Activated CD4-positive, alpha-beta T cell treated with anti-CD3 and anti-CD28 coated beads, Interleukin-2, amount 50 U/mL, for 24 hours (primary cell): ENCODE measurements around the gene DLG5.
A peak's percentile ranks its signal among the peaks of the same experiment; 100 is the strongest.

ENCODE experiments used
- DNase-seq, 2 donors: peaks; one replicate each; pipeline ENCODE4 v3.0.0-alpha.2; 2020; ENCODE audit warnings: low read depth in 1 of 2, low spot score in 1 of 2

Gene DLG5

DNA sequence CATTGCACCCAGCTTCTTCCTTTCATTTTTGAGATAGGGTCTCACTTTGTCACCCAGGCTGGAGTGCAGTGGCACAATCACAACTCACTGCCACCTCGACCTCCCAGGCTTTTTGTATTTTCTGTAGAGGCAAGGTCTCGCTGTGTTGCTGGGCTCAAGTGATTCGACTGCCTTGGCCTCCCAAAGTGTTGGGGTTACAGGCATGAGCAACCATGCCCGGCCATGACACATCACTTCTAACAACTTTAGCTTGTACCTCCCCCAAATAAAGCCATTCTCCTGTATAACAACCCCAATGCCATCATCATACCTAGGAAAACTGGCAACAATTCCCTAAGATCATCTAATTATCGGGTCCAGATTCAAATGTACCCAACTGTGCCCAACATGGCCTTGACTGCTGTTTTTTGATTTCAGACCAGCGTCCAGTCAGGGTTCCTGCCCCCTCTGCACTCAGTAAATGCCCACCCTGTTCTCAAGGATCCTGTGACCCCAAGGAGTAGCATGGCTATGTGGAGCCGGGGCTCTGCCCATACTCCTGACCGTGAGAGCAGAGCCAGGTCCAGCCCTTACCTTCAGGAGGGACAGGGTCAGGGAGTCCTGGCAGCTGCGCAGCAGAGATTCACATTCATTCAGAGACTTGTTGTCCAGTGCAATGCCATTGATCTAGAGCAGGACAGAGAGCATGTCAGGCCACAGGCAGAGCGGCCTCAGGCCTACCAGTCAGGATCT lies 102.6 kb downstream of the DLG5 start:
- DNase-seq = no peak

DNA sequence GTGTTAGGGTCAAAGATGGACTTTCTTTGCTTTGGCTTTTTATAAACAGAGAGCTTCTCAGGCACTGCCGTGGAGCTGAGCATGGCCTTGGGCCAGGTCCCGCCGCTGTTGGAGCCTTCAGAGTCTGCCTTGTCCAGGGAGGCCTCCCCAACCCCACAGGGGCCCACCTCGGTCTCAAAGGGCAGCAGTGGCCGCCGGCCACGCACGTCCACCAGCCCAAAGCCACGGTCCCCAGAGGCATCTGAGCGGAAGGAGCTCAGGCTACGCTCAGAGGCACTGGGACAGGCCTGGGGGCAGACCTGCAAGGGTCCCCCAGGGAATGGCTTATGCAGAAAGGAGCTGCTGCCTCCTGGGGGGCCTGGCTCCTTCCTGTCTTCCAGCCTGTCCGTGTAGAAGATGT lies 105.0 kb downstream of the DLG5 start:
- no peak for DNase-seq

DNA sequence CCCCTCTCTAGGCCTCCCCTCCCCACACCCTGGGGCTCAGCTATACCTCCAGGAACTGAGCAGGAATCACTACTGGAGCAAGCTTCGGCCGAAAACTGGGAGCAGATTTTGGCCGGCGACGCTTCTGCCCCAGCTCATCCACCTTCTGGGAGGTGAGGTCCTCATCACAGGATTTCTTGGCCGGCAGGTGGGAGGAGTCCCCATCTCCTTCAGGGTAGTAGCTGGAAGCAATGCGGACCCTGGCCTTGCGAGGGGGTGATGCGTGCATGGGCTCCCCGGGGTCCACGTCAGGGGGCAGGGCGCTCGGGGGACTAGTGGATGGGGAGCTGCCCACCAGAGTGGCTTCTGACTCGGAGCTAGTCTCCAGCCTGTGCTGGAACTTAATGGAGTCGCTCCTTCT lies 105.5 kb downstream of the DLG5 start:
- DNase-seq = no peak

DNA sequence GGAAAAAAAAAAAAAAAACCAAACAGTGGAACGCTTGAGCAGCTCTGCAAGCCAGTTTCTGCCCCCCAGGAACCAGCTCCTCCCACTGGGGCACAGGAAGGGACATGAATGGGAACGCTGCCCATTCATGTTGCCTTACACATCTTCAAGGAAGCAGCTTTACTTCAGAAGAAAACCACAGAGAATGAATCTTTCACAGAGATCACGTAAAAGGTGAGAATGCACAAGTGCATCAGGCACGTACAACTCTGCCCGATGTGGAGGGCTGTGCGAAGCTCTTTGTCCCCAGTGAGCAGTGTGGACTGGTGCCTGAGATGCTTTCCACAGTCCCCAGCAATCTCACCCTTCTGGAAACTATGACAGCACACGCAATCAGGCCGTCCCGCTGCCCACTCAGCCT lies 106.2 kb downstream of the DLG5 start:
- no peak for DNase-seq

DNA sequence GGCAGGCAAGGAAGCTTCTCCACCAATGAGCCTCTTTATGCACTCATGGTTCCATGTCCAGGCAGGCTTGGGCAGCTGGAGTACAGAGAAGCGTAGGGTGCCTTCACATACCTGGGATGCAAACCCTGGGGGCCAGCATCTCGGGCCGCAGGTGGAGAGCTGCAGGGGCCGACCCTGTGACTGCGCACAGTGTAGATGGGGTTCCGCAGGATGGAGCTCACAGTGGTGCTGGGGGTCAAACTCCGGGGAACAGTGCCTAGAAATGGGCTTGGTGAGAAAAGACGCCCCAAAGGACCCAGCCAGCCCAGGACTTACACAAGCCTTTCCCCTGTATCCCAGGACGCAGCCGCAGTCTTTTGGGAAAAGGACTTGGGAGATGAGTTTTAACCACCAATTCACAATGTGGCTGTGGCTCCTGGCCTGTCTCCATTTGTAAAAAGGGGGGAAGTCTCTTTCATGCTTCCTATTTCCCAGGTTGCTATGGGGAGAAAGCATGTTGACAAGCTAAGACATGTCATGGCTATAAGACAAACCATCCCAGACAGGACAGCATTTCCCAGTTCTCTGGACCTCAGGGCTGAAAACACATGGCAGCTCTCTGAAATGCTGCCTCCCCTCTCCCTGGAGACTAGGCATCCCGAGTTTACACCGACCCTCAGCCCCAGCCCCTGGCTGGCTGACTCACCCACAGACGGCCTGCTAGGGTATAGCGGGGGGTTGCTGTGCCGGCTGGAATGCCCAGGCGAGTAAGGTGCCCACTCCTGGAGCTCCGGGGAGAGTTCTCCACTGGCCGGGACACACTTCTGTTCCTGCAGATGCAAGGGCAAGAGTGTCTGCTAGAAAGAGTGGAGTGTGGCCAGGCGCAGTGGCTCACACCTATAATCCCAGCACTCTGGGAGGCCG lies 107.1 kb downstream of the DLG5 start:
- no peak for DNase-seq

DNA sequence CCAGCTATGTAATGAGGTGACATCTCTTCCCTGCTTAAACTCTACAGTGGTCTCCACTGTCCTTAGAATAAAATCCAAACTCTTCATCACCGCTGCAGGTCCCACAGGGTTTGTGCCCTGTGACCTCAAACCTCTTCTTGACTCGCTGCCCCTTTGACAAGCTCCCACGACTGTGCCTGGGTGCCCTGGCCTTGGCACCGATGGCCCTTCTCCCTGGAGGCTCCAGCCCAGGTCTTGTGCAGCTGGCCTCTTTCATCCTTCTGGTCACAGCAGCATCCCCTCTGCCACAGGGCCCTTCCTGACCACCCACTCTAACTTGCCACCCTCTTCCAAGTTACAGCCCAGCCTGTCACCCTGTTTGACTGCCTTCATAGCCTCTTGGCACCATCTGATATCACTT lies 108.2 kb downstream of the DLG5 start:
- DNase-seq = no peak

DNA sequence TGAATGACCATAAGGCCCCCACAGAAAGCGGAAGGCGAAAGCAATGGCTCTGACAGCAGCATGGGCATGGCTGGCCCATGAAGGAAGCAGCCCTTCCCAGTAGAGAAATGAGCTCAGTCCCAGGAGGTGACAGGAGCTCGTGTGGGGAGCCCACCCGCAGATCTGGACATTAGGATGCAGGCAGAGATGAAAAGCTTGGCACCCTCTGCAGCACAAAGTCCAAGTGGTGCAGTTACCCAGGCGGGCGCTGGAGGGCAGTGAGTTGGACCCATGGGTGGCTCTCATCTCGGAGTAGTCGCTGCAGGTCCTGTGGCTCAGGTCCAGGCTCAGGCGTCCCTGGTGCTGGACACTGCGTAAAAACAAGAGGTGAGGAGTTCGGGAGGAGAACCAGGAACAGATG lies 109.0 kb downstream of the DLG5 start:
- DNase-seq = no peak

DNA sequence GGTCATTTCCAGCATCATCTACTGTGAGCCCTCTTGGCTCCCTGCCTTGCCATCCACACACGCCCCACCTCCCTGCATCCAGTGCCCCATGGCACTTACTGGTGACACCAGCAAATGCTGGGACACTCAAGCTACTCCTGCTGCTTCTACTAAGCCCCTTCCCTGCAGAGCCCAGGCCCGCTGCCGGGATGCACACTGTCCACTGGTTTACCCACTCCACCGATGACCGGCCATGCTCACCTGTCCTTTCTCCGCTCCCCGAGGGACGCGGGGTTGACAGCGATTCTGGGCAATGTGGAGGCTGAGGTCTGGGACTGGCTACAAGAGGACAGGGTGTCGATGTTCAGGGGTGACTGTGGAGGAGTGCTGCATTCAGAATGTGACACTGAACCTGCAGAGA lies 110.2 kb downstream of the DLG5 start:
- no peak for DNase-seq

DNA sequence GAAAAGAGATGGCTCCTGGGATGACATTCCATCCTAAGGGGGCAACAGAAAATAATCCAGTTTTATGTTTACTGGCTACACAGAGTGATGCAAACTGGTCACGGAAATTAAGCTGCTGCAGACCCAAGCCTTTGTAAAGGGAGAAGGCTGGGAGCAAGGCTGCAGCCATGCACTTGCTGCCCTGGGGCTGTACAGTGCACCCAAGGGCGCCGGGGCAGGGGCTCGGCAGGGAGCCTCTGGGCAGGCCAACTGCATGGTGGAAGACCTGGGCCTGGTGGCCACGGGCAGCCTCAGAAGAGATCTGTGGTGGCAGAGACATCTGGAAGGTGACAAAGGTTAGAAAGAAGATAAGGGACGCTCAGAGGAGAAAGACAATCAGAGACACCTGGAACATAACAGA lies 113.8 kb downstream of the DLG5 start:
- no peak for DNase-seq

DNA sequence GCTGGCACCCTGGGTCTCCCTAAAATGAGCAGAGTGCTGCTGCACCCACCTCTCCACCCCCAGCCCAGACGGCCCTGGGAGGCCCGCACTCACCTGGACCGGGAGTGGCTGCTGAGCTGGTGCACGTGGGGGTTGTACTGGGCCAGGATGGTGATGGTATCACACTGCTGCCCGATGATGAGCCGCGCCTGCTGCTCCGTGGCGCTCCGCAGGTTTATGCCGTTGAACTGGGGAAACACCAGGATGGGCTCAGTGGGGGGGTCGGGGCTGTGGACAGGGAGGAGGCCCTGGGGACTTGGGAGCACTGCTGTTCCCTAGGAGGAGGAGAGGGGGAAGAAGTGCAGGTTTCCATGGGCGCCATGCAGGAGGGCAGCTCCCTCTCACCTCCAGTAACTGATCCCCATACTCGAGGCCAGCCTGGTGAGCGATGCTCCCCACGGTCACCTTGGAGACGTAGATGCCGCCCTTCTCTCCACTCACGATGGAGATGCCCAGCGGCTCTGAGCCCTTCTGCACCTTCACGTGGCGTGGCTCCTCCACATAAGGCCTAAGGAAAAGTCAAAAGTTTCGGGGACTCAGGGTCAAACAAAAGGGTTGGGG lies 114.6 kb downstream of the DLG5 start:
- DNase-seq = no peak

DNA sequence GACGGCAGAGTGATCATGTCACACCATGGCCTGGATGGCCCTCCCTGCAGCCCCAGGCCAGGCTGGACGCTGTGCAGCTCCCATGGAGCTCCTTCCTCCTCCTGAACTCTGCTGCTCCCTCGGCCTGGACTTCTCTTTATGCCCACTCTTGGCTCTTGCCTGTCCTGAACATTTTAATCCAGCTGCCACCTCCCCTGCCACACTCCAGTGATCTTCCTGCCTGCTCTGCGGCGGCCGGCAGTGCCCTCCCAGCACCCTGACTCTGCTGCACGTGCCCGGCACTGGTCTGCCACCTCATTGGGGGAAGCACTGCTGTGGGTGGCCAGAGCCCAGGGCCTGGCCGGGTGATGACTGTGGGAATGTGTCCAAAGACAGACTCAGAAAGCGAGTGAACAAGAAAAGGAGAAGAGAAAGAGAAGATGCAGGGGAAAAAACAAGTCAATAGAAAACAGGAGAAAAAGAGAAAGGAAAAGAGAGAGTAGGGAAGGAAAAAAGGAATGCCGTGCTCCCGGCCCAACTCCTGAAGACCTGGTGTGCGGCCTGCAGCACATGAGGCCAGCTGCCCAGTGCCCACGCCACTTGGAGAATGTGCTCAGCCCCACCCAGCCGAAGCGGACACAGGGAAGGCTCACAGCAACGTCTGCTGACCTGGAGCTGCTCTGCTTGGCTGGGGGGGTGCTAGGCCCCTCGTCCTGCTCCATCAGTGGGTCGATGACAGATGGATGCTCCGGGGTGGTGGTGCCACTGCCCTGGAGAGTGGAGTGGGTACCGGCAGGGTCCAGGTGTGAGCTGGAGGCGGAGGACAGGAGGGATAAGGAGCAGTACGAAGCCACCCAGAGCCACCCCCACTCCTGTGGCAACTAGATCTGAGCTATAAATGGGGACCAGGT lies 115.9 kb downstream of the DLG5 start:
- no peak for DNase-seq

DNA sequence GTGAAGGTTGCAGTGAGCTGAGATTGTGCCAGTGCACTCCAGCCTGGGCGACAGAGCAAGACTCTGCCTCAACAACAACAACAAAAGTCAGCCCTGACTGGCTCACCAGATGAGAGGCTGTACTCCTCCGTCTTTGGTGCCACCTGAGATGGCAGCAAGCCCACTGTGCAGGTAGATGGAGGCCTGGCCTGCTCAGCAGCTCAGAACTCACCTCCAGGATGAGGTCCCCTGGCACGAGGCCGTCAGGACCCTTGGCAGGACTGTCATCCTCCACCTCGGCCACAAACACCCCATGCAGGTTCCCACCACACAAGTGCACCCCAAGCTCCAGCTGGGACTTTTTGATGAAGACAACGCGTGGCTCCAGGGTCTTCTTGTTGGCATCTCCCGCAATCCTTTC lies 117.2 kb downstream of the DLG5 start:
- no peak for DNase-seq

DNA sequence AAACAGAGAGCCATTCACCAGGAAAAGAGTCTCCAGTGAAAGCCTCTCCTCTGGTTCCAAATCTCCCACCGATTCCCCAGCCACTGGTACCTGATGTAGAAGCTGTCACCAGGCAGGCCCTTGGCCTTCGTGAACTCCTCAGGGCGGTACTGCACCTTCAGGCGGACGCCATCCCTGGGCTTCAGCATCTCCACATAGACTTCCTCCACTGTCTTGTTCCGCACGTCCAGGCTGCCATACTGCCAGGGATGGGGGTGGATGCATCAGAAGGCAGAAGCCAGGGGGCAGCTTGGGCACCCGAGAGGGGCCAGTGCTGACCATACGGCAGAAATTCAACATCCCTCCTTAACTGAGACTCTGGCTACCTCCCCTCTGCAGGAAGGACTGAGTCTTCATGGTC lies 118.8 kb downstream of the DLG5 start:
- DNase-seq = no peak

DNA sequence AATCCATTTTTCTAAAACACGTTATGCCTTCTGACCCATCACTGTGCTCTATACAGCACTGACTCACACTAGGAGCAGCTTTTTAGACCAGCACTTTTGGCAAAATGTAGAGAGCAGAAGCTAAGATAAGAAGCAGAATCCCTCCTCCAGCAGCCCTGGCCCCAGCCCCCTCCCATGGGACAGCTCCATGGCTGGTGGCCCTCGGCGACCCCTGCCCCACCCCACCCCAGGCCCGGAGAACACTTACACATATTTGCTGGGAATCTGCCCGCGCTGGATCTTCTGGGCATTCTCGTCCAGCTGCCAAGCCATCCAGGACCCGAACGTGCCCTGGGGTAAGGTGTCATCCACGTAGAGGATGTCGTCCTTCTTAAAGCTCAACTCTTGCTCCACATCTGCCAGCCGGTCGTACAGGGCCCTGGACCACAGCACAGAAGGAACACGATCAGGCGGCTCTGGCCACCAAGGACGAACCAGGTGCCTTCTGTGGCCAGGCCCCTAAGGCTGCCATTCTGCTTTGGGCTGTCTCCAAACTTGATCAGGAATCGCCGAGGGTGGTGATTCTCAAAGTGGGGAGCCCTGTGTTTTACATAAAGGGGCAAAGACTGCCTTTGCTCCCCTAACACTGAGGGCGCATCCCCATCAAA lies 119.9 kb downstream of the DLG5 start:
- DNase-seq = no peak

DNA sequence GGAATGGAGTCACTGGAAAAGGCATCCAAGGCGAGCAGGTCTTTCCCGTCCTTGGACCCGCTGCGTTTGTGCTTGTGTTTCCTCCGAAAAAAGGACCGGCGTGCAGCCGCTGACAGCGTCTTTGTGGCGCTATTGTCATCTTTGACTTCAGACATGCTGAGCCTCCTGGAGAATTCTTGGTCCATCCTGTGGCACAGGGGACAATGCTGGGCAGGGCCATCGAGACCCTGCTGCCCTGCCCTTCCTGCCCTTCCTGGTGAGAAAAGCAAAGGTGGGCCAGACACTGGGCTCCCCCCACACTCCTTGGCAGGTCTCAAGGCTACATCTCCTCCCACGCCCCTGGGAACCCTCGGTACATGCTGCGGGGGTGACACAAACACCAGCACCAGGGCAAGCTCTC lies 120.9 kb downstream of the DLG5 start:
- DNase-seq = no peak

DNA sequence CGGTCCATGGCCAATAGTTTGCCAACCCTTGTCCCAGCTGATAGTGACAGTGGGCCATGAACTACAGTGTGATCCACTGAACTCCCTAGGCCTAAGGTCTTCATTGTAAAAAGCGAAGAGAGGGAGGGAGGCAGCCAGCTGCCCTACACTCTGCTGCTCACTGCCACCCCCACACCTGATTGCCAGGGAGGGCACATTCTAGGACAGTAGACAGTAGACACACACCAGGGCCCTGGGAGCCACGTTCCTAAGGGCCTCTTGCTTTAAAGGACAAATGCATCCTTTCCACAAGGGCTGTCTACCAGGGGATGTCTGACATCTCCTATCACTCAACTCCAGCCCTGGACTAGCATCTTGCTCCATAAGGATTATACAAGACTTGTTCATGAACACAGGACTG lies 122.2 kb downstream of the DLG5 start:
- DNase-seq = no peak

DNA sequence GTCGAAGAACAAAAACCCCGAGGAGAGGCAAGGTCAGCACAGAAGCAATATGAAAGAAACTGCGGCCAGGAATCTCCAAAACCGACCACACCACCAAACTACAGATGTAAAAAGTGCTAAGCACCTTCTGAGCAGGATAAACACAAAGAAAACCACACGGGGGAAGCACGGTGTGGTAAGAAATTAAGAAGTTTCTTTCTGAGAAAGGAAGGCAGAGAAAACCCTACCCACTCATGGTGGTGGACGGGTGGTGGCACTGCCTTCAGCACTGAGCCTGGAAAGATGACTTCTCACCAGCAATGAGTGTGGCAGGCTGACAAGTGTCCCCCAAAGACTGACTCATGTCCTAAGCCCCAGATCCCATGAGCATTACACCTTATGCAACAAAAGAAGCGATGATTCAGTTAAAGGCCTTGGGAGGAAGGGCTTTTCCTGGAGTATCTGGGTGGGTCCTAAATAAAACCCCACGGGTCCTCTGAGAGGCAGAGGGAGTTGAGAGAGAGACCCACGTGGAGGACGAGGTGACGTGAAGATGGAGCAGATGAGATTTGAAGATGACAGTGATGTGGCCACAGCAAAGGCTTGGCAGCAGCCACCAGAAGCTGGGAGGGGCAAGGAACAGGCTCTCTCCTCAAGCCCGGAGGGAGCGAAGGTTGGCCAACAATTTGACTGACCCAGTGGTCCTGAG lies 124.9 kb downstream of the DLG5 start:
- DNase-seq = peak in 1 of 2 donors; percentile 3

DNA sequence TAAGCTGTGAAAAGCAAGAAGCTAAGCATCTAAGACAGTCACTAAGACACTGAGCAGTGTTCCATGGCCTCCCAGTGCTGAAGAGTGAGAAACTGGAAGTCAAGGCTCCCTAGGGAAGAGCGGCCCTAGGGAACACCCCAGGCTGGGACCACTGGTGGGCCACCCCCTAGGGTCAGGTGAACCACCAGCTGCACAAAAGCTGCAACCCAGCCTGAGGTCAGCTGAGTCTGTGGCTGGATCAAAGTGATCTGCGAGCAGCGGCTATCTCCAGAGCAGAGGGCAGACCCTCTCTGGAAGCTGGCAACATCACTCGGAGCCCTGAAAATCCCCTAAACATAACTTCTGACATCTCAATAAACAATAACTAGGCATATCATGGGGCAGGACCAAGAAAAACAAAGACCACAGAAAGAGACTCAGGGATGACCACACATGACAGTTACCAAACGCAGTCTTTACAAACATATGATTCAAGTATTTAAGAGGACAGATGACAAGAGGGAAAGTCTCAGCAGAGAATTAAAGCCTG lies 125.8 kb downstream of the DLG5 start:
- DNase-seq = no peak

DNA sequence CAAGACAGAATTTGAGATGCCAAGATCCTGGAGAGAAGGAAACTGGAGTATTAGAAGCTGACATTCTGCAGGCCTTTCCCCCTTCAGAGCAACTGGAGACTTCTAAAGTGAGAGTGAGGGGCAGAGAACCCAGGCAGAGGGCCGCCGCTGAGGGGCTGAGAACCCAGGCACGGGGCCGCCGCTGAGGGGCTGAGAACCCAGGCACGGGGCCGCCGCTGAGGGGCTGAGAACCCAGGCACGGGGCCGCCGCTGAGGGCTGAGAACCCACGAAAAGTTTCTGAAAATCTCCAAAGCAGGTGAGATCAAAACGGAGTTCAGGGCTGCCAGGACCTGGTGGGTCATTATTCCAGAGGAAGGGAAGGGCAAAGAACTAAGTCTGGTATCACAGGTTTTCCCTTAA lies 126.2 kb downstream of the DLG5 start:
- no peak for DNase-seq

DNA sequence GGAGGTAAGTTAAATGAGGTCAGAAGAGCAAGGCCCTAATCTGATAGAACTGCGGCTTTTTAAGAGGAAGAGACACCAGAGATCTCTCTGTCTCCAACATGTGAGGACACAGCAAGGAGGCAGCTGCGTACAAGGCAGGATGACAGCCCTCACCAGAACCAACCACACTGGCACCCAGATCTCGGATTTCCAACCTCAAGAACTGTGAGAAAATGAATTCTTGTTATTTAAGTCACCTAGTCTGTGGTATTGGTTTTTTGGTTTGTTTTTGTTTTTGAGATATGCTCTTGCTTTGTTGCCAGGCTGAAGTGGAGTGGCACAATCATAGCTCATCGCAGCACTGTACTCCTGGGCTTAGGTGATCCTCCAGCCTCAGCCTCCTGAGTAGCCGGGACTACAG lies 127.2 kb downstream of the DLG5 start:
- DNase-seq = no peak
